ENCODE data around the gene GALNTL6.
"Not testable (repeated sequence)": the region's sequence is repeated elsewhere in the genome, so short reads cannot be mapped to it uniquely, and the experiment has no call there.

Gene GALNTL6

DNA sequence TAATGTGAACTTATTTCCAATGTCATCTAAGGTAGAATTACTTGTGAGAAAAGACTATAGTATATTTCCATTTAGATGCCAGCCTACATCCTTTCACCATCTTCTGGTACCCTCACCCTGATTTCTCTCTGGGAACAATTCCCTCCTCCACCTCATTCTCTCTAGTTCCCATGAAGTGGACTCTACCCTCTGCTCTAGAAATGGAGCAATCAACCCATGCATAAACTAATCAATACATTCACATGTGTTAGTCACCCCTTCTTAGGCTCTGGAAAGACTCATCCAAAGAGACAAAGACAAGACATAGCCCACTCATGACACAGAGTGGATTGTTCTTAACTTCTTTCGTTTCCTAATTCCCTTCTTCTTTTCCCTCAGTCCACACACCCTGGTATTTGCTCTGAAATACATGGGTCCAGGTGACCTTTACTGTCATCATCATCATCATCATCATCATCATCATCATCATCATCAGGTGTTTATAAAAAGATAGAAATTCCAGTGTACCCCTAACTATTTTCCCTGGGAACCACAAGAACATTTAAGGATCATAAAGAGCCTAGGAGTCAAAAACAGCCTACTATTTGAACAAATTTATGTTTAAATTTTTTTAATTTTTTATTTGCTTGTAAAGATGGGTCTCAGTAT is 1056.5 kb downstream of the GALNTL6 start:
- no peak for DNase-seq (ENCODE audit: low spot score)

- no peak for DNase-seq (ENCODE audit: low spot score)
Observed at GRCh38 chr4:172871381-172871780, 1058.2 kb downstream of the GALNTL6 start.

- no peak for DNase-seq (ENCODE audit: low spot score)
Observed at GRCh38 chr4:172874944-172875343, 1061.7 kb downstream of the GALNTL6 start.

DNA sequence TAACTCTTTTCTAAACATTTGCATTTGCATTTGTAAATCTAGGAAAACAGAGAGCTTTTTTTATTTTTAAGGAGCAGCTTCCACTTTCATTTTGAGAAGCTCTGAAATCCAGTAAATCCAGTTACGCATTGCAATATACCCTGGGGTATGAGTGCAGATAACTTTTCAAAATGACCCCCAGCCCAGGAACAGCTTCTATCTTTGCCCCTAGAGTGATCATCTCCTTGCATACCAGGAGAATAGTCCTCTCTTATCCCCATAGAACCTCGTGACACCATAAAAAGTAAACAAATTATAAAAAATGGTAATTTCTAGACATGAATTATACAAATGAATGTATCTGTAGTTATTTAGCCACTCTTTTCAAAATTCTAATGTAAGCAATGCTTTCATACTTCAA is 1063.2 kb downstream of the GALNTL6 start:
- no peak for DNase-seq (ENCODE audit: low spot score)

DNA sequence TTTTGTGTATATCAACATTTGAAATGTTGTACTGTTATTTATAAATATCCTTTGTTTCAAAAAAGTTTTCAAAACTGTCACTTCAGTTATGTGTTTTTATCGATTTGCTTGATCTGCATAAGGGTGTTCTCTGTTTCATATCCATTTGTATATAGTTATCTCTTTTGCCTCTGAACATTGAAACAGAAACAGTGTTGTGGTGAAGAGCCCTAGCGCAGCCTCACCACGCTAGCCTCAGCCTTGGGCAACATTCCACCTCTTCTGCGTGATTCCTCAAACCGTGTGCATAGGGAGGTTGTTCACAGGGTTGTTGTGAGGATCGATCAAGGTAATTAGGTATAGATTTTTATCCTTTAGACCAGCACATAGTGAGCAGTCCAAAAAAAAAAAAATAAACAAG is 1068.4 kb downstream of the GALNTL6 start:
- DNase-seq (ENCODE audit: low spot score) = no peak

- DNase-seq (ENCODE audit: low spot score) = not testable (repeated sequence)
Observed at GRCh38 chr4:172887358-172887757, 1074.2 kb downstream of the GALNTL6 start.

- no peak for DNase-seq (ENCODE audit: low spot score)
Observed at GRCh38 chr4:172887959-172888358, 1074.8 kb downstream of the GALNTL6 start.

DNA sequence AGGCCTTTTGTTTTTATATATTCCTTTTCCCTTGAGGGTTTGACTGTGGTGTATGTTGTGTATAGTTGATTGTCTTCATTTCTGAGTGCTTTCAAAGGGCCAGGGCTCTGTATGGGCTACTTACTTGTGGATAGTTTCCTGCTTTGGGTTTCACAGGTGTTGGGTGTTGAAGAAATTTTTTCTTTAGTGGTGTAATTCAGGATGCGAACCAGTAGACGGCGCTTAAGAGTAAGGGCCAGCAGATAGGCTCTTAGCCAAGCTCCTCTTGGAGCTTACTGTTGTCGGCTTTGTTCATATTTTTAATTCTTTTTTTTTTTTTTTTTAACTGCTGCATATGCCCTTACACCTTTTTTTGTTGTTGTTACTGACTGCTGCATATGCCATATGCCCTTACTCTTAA is 1079.1 kb downstream of the GALNTL6 start:
- no peak for DNase-seq (ENCODE audit: low spot score)

- no peak for DNase-seq (ENCODE audit: low spot score)
Observed at GRCh38 chr4:172895699-172896098, 1082.5 kb downstream of the GALNTL6 start.

DNA sequence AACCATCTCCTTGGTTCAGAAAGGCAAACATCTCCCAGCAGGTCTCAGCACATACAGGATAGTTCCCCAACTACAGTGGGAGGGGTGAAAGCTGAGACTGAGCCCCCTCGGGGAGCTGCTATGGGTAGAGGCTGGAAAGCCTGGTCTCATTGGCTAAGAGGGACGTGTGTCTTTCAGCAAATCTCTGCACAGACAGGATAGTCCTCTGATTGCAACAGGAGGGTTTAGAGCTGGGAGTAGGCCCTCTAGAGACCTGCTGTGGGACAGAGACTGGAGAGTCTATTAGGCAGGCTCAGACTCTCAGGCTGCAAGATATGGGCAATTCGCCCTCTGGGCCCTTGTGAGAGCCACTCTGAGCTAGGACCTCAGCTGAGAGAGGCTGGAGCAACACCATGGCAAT is 1083.8 kb downstream of the GALNTL6 start:
- DNase-seq (ENCODE audit: low spot score) = no peak

- no peak for DNase-seq (ENCODE audit: low spot score)
Observed at GRCh38 chr4:172898715-172899114, 1085.5 kb downstream of the GALNTL6 start.

DNA sequence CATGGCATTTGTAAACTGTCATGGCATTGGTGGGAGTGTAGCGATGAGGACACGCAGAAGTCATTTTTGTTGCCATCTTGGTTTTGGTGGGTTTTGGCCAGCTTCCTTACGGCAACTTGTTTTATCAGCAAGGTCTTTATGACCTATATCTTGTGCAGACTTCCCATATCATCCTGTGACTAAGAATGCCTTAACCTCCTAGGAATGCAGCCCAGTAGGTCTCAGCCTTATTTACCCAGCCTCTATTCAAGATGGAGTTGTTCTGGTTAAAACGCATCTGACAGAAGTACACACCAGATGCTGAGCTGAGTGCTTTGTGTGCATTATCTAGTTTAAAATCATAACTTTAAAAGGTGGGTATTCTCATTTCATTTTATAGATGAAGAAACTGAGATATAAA is 1086.7 kb downstream of the GALNTL6 start:
- DNase-seq (ENCODE audit: low spot score) = no peak

- no peak for DNase-seq (ENCODE audit: low spot score)
Observed at GRCh38 chr4:172900900-172901299, 1087.7 kb downstream of the GALNTL6 start.

DNA sequence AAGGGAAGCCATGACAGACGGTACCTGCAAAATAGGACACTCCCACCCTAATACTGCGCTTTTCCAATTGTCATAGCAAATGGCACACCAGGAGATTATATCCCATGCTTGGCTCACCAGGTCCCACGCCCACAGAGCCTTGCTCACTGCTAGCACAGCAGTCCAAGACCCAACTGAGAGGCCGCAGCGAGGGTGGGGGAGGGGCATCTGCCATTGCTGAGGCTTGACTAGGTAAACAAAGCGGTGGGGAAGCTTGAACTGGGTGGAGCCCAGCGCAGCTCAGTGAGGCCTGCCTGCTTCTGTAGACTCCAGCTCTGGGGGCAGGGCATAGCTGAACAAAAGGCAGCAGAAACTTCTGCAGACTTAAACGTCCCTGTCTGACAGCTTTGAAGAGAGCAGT is 1099.3 kb downstream of the GALNTL6 start:
- not testable (repeated sequence) for DNase-seq (ENCODE audit: low spot score)

DNA sequence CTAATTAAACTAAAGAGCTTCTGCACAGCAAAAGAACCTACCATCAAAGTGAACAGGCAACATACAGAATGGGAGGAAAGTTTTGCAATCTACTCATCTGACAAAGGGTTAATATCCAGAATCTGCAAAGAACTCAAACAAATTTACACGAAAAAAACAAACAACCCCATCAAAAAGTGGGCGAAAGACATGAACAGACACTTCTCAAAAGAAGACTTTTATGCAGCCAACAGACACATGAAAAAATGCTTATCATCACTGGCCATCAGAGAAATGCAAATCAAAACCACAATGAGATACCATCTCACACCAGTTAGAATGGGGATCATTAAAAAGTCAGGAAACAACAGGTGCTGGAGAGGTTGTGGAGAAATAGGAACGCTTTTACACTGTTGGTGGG is 1104.2 kb downstream of the GALNTL6 start:
- not testable (repeated sequence) for DNase-seq (ENCODE audit: low spot score)

- DNase-seq (ENCODE audit: low spot score) = no peak
Observed at GRCh38 chr4:172919269-172919668, 1106.1 kb downstream of the GALNTL6 start.

DNA sequence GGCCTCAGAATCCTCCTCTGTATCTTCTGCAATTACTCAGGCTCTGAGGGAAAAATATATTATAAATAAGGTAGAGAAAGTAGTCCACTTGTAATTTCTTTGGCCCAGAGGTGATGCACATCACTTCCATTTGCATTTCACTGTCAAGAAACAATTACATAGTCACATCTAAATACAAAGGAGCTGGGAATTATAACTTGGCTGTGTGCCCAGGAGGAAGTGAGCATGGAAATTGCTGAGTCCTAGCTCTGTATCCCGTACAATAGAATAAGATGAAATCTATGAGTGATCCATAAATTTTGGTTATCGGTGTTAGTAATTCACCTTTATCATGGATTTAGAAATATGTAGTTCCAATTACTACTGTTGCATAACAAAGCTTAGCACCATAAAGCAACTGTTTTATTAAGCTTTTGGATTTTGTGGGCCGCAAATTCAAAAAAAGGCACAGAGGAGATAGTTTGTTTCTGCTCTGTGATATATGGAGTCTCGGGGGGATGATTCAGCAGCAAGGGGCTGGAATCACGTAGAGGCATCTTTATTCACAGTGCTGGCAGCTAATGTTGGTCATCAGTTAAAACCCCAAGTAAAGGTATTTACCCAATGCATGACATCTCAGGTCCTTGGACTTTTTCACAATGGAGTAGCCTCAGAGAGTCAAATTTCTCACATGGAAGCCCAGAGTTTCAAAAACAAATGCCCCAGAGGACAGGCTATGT is 1114.1 kb downstream of the GALNTL6 start:
- DNase-seq (ENCODE audit: low spot score) = no peak

- DNase-seq (ENCODE audit: low spot score) = no peak
Observed at GRCh38 chr4:172928347-172928746, 1115.1 kb downstream of the GALNTL6 start.

DNA sequence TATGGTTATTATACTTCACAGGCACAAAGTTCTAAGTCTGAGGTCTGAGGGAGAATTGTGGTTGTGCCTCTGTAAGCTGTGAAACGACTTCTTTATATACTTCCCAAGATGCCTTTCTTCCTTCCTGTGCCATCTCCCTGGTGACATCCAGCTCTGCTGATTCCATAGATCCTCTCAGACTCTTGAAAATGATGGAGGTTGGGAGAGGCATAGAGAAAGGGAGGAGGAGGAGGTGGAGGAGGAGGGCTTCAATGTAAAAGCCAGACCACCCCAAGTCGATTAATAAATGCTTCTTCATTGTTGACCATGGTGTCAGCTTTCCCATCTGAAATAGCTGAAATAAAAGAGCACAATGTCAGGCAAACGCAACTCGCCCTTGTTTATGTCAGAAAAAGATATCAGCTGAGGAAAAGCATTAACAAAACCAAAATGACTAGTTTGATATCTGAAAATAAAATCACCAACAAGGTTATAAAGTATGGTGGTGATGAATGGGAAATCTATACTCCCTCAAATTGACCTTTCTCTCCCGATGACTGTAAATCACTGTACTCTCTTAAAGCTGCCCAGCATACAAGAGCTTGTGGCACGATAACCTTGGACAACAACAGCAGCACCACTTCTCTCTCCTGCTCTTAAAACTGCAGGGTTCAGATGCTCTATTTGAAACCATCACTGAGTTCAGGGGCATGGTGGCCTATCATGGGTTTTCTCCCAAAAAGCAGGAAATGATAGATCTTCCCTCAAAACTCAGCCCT is 1125.0 kb downstream of the GALNTL6 start:
- DNase-seq (ENCODE audit: low spot score) = no peak

- no peak for DNase-seq (ENCODE audit: low spot score)
Observed at GRCh38 chr4:172938870-172939269, 1125.7 kb downstream of the GALNTL6 start.

DNA sequence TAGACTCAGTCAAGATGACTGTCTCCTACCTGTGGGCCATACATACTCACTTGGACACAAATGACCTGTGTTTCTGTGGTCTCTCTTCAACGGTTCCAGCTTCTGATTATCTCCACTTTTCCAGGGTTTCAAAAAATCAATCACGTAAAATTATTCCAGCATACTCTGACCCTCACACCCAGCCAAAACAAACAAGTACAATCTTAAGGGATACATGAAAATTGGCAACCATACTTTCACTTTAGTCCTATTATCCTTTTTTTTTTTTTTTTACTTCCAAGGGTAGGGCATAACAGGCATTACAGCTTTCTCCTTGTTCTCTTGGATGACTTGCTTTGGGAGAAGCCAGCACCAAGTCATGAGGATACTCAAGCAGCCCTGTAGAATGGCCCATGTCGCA is 1129.6 kb downstream of the GALNTL6 start:
- no peak for DNase-seq (ENCODE audit: low spot score)

DNA sequence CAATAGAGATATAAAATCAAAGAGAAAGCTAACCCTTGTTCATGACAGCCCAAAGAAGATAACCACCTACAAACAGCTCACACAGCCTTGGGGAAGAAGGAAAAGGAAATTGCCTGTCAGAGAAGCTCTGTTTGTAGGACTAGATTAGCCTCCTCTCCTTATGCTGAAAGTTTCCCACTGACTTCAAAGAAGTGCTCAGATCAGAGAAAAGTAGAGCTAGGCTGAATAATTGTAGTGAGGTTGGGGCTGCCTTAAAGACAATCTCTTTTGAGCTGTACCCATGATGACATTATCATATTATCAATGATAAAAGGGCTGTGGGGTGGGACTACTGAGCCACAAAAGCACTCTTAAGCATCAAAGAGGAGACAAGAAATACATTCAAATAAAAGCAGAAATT is 1132.4 kb downstream of the GALNTL6 start:
- DNase-seq (ENCODE audit: low spot score) = no peak

DNA sequence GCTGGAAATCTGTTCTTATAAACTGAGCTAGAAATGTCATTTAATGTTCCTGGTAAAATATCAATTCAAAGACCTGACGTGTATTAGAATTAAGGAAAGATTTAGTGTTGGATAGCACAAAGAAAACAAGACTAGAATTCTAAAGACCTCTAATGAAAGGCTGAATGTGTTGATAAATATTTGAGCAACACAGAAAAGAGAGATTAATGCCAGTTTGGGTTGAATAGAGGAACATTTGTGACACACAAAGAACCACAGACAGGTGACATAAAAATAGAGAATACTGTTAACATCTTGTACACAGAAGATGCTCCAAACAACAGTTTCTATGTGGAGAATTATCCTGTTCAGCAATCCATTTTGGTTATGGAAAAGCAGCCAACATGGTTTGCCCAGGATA is 1133.3 kb downstream of the GALNTL6 start:
- DNase-seq (ENCODE audit: low spot score) = no peak

Data from GM03348 (cell line).